ENCODE results near the gene WDFY4. TPM values are rescaled to one million over a fixed set of nuclear protein-coding genes. Genes with fewer than 3 reads are reported as not detected.

Gene WDFY4
- total RNA-seq, 1 donor from 2014 or later: 33.8 TPM

- TF ChIP-seq CTCF (IDR thresholded peaks at IDR 0.05): no peak
- no peaks in the 10 kb centered on the region for H3K27me3 ChIP-seq
- H3K36me3 ChIP-seq: no peaks in the 10 kb centered on the region
- intact Hi-C loops (cut with DNase I): no loop called here
- H3K4me1 ChIP-seq: no peaks in the 10 kb centered on the region
- DNase-seq (ENCODE audit: low spot score in 2 of 2): no peak
- H3K9me3 ChIP-seq: no peaks in the 10 kb centered on the region
- H3K4me3 ChIP-seq: no peak overlapping the region
- no peak overlapping the region for H3K27ac ChIP-seq
Observed at GRCh38 chr10:48737886-48738285, 53.2 kb downstream of the WDFY4 start.

- Histone ChIP-seq H3K9me3 (no peaks in the 10 kb centered on the region), H3K4me1 (no peaks in the 10 kb centered on the region), H3K36me3 (no peaks in the 10 kb centered on the region), H3K27ac (no peak overlapping the region), H3K27me3 (no peaks in the 10 kb centered on the region), H3K4me3 (no peak overlapping the region)
- no peak for TF ChIP-seq CTCF (IDR thresholded peaks at IDR 0.05)
- no peak for DNase-seq (ENCODE audit: low spot score in 2 of 2)
- intact Hi-C loops (cut with DNase I): no loop called here
Observed at GRCh38 chr10:48739170-48739569, 54.5 kb downstream of the WDFY4 start.

GRCh38 chr10:48740015-48740707 is 55.5 kb downstream of the WDFY4 start:
- no peak for TF ChIP-seq CTCF (IDR thresholded peaks at IDR 0.05)
- Histone ChIP-seq H3K36me3 (no peaks in the 10 kb centered on the region), H3K27me3 (no peaks in the 10 kb centered on the region), H3K9me3 (no peaks in the 10 kb centered on the region), H3K27ac (no peak overlapping the region), H3K4me1 (no peaks in the 10 kb centered on the region), H3K4me3 (no peak overlapping the region)
- DNase-seq (ENCODE audit: low spot score in 2 of 2): no peak
- intact Hi-C loops (cut with DNase I): no loop called here

DNA sequence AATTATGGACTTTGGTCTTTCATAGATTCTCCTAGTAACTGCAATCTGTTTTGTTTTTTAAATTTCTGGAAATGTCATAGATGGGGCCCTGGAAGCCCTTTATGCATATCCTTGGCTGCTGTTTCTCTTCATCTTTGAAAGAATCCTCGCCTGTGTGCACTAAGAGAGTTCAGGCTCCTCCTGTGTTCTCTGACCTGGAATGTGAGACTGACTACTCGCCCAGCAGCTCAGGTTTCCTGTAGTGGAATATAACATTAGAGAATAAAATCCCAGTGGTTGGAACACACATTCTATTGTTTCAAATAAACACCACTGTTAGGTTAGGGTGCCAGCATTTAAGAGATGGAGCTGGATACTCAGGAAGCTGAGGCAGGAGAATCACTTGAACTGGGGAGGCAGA is 56.3 kb downstream of the WDFY4 start:
- intact Hi-C loops (cut with DNase I): no loop called here
- Histone ChIP-seq H3K27ac (no peak overlapping the region), H3K4me1 (no peaks in the 10 kb centered on the region), H3K36me3 (no peaks in the 10 kb centered on the region), H3K4me3 (no peak overlapping the region), H3K9me3 (no peaks in the 10 kb centered on the region), H3K27me3 (no peaks in the 10 kb centered on the region)
- no peak for DNase-seq (ENCODE audit: low spot score in 2 of 2)
- no peak for TF ChIP-seq CTCF (IDR thresholded peaks at IDR 0.05)

DNA sequence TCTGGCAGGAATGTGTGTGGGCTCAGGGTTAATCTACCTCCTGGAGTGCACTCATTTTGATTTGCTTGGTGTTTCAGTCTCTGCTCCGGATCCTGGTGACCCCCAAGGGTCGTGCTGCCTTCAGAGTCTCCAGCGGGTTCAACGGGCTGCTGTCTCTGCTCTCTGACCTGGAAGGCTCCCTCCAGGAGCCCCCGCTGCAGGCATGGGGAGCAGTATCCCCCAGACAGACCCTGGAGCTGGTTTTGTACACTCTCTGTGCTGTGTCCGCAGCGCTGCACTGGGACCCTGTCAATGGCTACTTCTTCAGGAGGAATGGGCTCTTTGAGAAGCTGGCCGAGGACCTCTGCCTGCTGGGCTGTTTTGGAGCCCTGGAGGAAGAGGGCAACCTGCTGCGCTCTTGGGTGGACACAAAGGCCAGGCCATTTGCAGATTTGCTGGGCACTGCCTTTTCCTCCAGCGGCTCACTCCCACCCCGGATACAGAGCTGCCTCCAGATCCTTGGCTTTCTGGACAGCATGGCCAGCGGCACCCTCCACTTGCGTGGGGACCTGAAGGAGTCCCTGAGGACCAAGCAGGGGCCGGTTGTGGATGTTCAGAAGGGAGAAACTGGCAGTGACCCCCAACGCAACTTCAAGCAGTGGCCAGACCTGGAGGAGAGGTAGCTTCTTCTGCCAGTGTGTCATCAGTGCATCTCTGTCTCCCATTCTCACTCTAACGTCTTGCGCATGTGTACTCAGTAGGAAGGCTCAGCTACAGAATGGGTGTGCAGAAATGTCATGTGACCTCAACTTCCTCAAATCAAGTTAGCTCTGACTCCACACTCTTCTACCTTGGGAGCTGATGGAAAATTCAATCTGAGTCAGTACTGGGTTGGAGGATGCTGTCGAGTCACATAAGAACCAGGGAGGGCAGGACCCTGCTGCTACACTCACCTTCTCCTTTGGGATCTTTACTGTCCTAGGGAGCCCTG is 58.5 kb downstream of the WDFY4 start:
- DNase-seq (ENCODE audit: low spot score in 2 of 2): no peak
- intact Hi-C loops (cut with DNase I): no loop called here
- no peak overlapping the region for H3K27ac ChIP-seq
- H3K4me1 ChIP-seq: no peaks in the 10 kb centered on the region
- H3K9me3 ChIP-seq: no peaks in the 10 kb centered on the region
- no peaks in the 10 kb centered on the region for H3K27me3 ChIP-seq
- no peaks in the 10 kb centered on the region for H3K36me3 ChIP-seq
- no peak overlapping the region for H3K4me3 ChIP-seq
- no peak for TF ChIP-seq CTCF (IDR thresholded peaks at IDR 0.05)
